Measurements from ENCODE around the gene SPP1.

The SPP1 gene

DNA sequence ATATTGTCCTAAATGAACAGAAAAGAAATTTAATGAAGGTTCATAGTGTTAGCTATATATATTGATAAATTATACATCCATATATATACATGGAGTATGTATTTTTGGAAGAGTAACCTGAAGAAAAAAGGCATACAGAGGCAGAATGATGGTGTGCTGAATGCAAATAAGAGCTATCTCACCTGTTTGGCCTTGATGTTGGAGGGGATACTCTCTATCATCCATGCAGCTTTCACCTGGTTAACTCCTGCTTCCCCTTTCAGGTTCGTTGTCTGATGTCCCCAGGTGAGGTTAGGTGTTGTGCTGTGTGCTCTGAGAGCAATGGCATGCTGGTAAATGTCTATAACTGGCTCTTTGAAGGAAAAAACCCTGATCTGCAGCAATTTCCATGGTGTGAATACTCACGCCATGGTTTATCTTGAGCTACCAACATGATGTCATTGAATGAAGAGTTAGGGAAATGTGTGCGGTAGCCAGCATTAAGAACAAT, 31.8 kb upstream of the SPP1 start:
- ATAC-seq (replicated peaks) = no peak
- H3K9me3 Mint-ChIP-seq = no peaks in the 10 kb centered on the region
- no peak overlapping the region for H3K4me3 Mint-ChIP-seq

DNA sequence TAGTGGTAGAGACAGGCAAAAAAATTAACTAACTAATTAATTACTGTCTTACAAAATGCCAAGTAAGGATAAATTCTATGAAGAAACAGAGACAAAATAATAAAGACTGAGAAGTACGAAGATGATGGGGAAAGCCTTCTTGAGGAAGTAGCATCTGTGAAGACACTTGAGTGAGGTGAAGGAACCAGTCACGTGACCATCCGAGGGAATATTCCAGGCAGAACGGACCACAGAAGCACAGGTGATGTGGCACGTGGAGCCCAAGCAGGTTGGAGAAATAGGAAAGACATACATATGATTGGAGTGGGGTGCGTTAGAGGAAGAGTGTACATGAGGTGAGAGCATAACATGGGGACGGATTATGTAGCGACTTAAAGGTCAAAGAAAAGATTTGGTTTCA, 30.5 kb upstream of the SPP1 start:
- no peak for DNase-seq
- Mint-ChIP-seq H3K4me3 (no peak overlapping the region), H3K27me3 (no peaks in the 10 kb centered on the region), H3K9me3 (no peaks in the 10 kb centered on the region), H3K4me1 (no peaks in the 10 kb centered on the region), H3K27ac (no peak overlapping the region), H3K36me3 (no peaks in the 10 kb centered on the region)
- ATAC-seq (replicated peaks) = no peak

More for the DNA sequence above, 31.8 kb upstream of the SPP1 start:
- no peaks in the 10 kb centered on the region for H3K4me1 Mint-ChIP-seq
- H3K36me3 Mint-ChIP-seq = no peaks in the 10 kb centered on the region
- no peak for DNase-seq
- H3K27me3 Mint-ChIP-seq = no peaks in the 10 kb centered on the region
- no peak overlapping the region for H3K27ac Mint-ChIP-seq

DNA sequence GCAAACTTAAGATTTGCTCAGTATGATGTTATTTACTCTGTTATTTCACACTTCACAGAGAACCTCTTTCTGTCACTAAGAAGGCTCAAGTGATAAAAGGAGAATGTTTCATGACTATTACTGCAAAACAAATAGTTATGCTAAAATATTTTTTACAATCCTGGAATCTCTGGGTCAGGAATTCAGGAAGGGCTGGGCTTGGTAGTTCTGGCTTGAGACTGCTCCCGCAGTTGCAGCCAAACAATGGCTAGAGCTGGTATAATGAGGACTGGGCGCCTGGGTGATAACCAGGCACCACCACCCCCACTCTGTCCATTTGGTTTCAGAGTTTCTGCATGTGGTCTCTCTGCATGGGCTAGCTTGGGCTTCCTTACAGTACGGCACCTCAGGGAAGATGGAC, 28.7 kb upstream of the SPP1 start:
- no peaks in the 10 kb centered on the region for H3K4me1 Mint-ChIP-seq
- DNase-seq (no peak), ATAC-seq (replicated peaks) (no peak)
- no peak overlapping the region for H3K27ac Mint-ChIP-seq
- no peak overlapping the region for H3K4me3 Mint-ChIP-seq
- no peaks in the 10 kb centered on the region for H3K36me3 Mint-ChIP-seq
- H3K9me3 Mint-ChIP-seq = no peaks in the 10 kb centered on the region
- no peaks in the 10 kb centered on the region for H3K27me3 Mint-ChIP-seq

DNA sequence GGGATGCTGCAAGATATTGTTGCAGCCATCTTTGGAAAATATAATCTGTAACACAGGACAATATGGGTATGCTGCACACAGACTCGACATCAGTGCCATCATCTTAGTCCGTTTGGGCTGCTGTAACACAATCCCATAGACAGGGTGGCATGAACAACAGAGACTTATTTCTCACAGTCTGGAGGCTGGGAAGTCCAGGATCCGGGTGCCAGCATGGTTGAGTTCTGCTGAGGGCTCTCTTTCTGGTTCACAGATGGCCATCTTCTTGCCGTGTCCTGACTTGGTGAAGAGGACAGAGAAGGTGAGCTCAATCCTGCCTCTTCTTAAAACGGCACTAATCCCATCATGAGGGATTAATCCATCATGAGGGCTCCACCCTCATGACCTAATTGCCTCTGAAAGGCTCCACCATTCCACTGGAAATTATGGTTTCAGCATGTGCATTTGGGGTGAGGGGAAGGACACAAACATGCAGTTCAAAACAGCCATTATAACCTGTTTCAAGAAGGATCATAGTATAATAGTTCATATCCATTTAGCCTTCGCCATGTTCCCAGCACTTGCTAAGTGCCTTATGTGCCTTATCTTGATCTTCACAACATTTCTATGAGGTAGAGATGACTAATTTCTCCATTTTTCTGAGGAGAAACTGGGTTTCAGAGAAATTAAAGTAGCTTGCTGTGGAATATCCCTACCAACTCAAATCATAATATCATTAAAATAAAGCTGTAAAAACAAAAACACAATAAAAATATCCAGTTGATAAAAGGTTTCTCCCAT, 27.9 kb upstream of the SPP1 start:
- no peak for DNase-seq
- Mint-ChIP-seq H3K4me1 (no peaks in the 10 kb centered on the region), H3K36me3 (no peaks in the 10 kb centered on the region), H3K9me3 (no peaks in the 10 kb centered on the region), H3K27ac (no peak overlapping the region), H3K27me3 (no peaks in the 10 kb centered on the region), H3K4me3 (no peak overlapping the region)
- no peak for ATAC-seq (replicated peaks)

DNA sequence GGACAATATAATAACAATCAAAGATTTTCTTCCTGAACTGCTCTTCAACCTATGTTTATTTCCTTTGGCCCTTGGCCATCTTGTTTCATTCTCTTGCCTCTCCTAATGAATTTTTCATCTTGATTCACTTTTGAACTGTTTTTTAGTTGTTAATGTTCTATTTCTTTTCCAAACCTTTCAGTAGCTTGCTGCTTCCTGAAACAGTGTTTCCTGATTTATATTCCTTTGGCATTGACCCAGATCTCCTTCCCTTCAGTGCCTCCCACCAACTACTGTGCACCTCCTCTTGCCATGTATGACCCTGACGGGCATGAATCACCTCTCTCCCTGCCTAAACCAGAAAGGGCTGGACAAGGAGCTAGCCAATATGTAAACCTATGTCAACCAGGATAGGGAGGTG, 25.6 kb upstream of the SPP1 start:
- Mint-ChIP-seq H3K4me3 (no peak overlapping the region), H3K4me1 (no peaks in the 10 kb centered on the region), H3K27me3 (no peaks in the 10 kb centered on the region), H3K27ac (no peak overlapping the region), H3K36me3 (no peaks in the 10 kb centered on the region), H3K9me3 (no peaks in the 10 kb centered on the region)
- ATAC-seq (replicated peaks) = no peak
- no peak for DNase-seq

DNA sequence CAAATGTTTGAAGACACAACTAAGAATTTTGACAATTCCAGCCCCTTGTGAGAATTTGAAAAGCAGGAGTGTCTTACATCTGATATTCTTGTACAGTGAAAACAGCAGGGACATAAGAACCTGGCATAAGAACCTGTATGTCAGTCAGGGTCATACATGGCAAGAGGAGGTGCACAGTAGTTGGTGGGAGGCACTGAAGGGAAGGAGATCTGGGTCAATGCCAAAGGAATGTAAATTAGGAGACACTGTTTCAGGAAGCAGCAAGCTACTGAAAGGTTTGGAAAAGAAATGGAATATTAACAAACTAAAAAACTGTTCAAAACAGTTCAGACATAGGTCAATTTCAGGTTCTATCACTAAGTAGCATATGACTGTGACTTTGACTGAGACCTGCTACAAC, 25.0 kb upstream of the SPP1 start:
- DNase-seq (no peak), ATAC-seq (replicated peaks) (no peak)
- H3K36me3 Mint-ChIP-seq = no peaks in the 10 kb centered on the region
- no peaks in the 10 kb centered on the region for H3K27me3 Mint-ChIP-seq
- H3K9me3 Mint-ChIP-seq = no peaks in the 10 kb centered on the region
- H3K4me1 Mint-ChIP-seq = no peaks in the 10 kb centered on the region
- no peak overlapping the region for H3K27ac Mint-ChIP-seq
- no peak overlapping the region for H3K4me3 Mint-ChIP-seq

DNA sequence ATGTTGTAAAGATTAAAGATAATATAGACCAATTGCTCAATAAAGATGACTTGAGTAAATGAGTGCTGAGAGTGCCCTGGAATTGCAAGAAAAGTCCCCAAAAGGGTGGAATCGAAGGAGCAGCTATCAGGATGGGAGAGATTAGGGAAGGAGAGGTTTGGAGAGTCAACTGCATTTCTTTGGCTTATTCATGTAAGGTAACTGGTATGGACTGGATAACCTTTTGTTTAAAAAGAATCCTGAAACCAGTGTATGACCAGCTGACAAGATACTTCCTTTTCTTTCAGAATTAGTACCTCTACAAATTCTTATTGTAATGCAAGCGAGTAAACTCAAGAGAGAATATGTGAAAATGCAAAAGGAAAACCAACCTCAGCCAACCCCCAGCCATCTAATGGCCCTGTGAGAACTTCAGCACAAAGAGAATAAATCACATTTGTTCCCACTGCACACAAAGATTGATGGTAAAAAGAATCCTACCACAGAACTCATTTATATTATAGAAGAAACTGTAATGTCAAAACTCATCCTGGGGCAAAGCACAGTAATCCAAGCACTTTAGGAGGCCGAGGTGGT, 24.5 kb upstream of the SPP1 start:
- ATAC-seq (replicated peaks) (no peak), DNase-seq (no peak)
- H3K27me3 Mint-ChIP-seq = no peaks in the 10 kb centered on the region
- H3K4me3 Mint-ChIP-seq = no peak overlapping the region
- H3K27ac Mint-ChIP-seq = no peak overlapping the region
- H3K4me1 Mint-ChIP-seq = peaks cover 0 to under 1% of the 10 kb centered on the region in 2 donors
- no peaks in the 10 kb centered on the region for H3K36me3 Mint-ChIP-seq
- H3K9me3 Mint-ChIP-seq = no peaks in the 10 kb centered on the region

DNA sequence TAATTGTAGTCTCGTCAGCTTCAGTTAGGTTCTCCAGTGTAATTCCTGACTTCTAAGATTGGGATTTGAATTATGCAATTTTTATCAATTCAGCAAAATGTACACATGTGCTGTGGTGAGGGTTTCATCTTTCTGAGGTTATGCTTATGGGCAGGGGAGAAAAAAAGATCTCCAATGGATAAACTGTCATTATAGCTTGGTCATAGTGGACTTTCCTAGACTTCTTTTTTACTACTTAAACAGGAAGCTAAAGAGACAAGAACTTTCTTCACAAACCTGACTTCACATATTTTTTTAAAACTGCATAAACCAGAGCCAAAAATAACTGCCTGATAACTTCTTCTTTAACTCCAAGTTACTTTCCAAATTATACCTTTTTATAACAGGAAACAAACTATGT, 21.7 kb upstream of the SPP1 start:
- Mint-ChIP-seq H3K9me3 (no peaks in the 10 kb centered on the region), H3K27ac (no peak overlapping the region)

DNA sequence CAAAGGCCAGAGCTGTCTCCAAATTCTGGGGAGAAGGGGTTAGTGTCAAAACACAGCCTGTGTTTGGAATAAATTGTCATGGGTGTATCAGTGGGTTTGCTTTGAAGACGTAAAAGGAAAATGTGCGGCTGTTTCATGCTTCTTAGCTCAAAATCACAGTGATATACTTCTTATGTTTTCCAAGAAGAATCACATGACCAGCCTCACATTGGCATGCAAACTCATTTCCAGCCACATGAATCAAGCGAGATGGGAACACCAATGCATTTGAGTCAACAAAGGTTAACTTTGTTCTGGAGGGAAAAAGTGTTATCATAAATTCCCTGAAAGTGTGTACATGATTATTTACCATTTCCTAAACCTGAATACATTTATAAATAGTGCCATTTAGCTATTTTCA, 19.0 kb upstream of the SPP1 start:
- H3K36me3 Mint-ChIP-seq = no peaks in the 10 kb centered on the region
- DNase-seq = no peak
- ATAC-seq (replicated peaks) = no peak

More for the DNA sequence above, 21.7 kb upstream of the SPP1 start:
- Mint-ChIP-seq H3K27me3 (no peaks in the 10 kb centered on the region), H3K4me1 (peaks cover 1 to 6% of the 10 kb centered on the region in 2 donors), H3K36me3 (no peaks in the 10 kb centered on the region), H3K4me3 (no peak overlapping the region)
- DNase-seq (no peak), ATAC-seq (replicated peaks) (no peak)

DNA sequence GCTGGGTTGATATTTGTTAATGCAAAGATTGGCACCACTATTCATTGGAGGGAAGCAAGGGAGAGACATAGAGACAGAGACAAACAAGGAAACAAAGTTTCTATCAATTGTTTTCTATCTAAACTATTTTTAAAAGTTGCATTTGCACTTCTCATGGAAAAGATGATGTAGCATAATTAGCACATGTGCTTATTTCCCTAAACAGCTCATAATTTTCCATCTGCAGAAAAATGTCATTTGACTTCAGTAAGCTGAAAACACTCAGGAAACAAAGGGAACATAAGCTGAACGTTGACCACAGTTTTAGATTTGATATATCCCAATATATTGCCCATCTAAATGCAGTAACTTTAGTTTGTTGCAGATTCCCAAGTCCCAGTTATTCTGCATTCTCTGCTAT, 18.5 kb upstream of the SPP1 start:
- H3K27me3 Mint-ChIP-seq = no peaks in the 10 kb centered on the region
- H3K4me3 Mint-ChIP-seq = no peak overlapping the region

More for the DNA sequence above, 19.0 kb upstream of the SPP1 start:
- Mint-ChIP-seq H3K4me1 (peaks cover 1 to 6% of the 10 kb centered on the region in 2 donors), H3K4me3 (no peak overlapping the region), H3K27me3 (no peaks in the 10 kb centered on the region), H3K9me3 (no peaks in the 10 kb centered on the region), H3K27ac (no peak overlapping the region)

DNA sequence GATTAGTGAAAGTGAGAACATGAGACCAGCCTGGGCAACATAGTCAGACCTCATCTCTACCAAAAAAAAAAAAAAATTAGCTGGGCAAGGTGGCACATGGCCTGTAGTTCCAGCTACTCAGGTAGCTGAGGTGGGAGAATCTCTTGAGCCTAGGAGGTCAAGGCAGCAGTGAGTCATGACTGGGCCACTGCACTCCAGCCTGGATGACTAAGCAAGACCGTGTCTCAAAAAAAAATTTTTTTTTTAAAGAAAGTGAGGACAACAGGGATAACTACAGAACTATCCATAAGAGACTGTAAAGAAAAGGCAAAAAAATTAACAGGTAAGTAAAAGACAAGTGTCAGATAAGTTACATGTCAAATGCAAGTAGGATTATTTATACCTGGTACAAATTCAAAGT, 13.5 kb upstream of the SPP1 start:
- H3K4me3 Mint-ChIP-seq = no peak overlapping the region
- ATAC-seq (replicated peaks) = no peak
- no peak for DNase-seq
- H3K4me1 Mint-ChIP-seq = no peaks in the 10 kb centered on the region
- H3K27me3 Mint-ChIP-seq = no peaks in the 10 kb centered on the region
- no peaks in the 10 kb centered on the region for H3K9me3 Mint-ChIP-seq
- no peaks in the 10 kb centered on the region for H3K36me3 Mint-ChIP-seq
- no peak overlapping the region for H3K27ac Mint-ChIP-seq

More for the DNA sequence above, 18.5 kb upstream of the SPP1 start:
- no peak for ATAC-seq (replicated peaks)
- DNase-seq = no peak
- H3K27ac Mint-ChIP-seq = no peak overlapping the region
- no peaks in the 10 kb centered on the region for H3K36me3 Mint-ChIP-seq
- H3K9me3 Mint-ChIP-seq = no peaks in the 10 kb centered on the region
- peaks cover 1 to 6% of the 10 kb centered on the region in 2 donors for H3K4me1 Mint-ChIP-seq

DNA sequence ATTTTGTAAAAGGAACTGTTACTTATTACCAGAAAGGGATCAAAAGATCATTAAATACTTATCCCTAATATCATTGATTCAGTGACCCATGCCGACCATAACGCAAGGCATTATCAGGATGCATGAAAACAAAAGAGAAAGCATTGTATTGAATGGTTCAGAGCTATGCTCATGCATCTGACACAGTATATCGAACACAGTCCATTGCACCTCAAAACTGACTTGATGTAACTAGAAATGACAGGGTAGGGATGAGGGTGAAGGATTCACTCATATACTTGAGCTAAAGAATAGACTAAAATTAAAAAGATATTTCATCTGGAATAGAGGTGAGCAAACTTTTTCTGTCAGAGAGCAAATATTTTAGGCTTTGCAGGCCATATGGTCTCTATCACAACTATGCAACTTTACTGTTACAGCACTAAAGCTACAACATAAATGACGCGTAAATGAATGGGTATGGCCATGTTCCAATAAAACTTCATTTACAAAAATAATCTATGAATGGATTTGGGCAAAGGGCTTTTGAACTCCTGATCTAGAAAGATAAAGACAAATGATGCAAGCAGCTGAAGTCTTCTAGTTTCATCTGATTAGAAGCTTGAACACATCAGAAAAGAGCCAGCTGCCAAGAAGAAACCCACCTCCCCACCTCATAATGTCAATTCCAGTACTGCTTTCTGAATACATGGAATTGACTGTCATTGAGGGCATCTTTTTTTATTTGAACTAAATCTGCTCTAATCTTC, 12.9 kb upstream of the SPP1 start:
- Mint-ChIP-seq H3K27ac (no peak overlapping the region), H3K9me3 (no peaks in the 10 kb centered on the region), H3K4me3 (no peak overlapping the region), H3K27me3 (no peaks in the 10 kb centered on the region), H3K36me3 (no peaks in the 10 kb centered on the region), H3K4me1 (no peaks in the 10 kb centered on the region)
- DNase-seq (no peak), ATAC-seq (replicated peaks) (no peak)

DNA sequence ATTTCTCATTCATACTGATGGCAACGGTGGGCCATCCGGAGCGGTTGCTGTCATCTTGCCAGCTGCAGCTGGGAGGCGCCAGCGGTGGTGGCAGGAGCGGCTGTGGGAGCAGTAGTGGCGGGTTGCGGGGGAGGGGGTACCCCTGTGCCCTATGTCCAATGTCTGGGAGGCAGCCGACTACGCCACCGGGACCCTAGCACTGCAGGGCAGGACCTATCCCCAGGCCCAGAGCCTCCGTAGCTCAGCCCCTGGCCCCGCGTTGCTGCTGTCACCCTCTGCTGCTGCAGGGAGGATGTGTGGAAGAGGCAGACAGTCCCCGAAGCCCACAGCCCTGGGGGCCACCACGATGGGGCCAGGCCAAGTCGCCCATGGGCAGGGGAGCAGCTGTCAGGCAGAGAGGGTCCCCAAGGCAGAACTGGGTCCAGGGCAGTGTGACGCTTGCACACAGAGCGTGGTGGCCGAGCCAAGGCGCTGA, 10.0 kb upstream of the SPP1 start:
- no peak for ATAC-seq (replicated peaks)
- no peak overlapping the region for H3K4me3 Mint-ChIP-seq
- H3K4me1 Mint-ChIP-seq = no peaks in the 10 kb centered on the region
- no peak for DNase-seq
- H3K36me3 Mint-ChIP-seq = no peaks in the 10 kb centered on the region
- H3K27me3 Mint-ChIP-seq = peaks cover 0 to 3% of the 10 kb centered on the region in 2 donors
- no peaks in the 10 kb centered on the region for H3K9me3 Mint-ChIP-seq
- H3K27ac Mint-ChIP-seq = no peak overlapping the region

DNA sequence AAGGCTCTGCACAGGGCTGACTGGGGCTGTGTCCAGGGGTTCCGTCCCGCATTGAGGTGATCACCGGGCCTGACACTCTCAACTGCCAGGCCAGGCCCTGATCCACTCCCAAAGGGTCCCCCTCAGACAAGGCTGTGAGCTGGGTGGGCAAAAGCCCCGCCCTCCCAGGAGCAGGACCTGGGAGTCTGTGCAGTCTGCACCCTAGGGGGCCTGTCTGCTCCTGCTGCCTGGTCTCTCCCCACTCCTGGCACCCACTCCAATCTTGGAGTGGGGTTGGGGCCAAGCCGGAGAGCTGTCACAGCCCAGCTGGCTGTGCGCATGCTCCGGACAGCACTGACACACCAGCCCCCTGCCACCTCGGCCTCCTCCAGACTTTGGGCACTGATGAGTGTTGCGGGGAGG, 9.4 kb upstream of the SPP1 start:
- H3K27me3 Mint-ChIP-seq = peaks cover 0 to 4% of the 10 kb centered on the region in 2 donors
- H3K4me1 Mint-ChIP-seq = no peaks in the 10 kb centered on the region
- ATAC-seq (replicated peaks) = no peak
- no peak overlapping the region for H3K4me3 Mint-ChIP-seq
- no peaks in the 10 kb centered on the region for H3K36me3 Mint-ChIP-seq
- H3K9me3 Mint-ChIP-seq = no peaks in the 10 kb centered on the region
- H3K27ac Mint-ChIP-seq = no peak overlapping the region
- no peak for DNase-seq

DNA sequence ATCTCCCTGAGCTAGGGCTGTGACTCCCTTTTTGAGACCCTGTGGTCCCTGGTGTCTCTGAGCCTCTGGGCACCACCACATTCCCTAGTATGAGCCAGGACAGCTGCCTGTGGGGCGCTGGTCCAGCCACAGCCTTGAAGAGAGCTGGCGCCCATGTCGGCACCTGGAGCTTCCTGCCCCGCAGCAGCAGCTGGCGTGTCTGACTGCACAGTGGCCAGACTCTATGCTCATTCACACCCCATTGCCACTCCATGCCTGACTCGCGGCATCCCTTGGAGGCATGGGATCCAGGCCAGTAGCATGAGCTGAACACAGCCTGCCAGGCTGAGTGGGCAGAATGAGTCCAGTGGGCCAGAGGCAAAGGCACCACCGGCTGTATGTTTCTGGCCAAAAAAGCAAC, 8.3 kb upstream of the SPP1 start:
- ATAC-seq (replicated peaks) = no peak
- H3K4me1 Mint-ChIP-seq = no peaks in the 10 kb centered on the region
- no peak for DNase-seq
- no peaks in the 10 kb centered on the region for H3K9me3 Mint-ChIP-seq
- no peaks in the 10 kb centered on the region for H3K36me3 Mint-ChIP-seq
- H3K27me3 Mint-ChIP-seq = peaks cover 4 to 5% of the 10 kb centered on the region in 2 donors
- no peak overlapping the region for H3K4me3 Mint-ChIP-seq
- H3K27ac Mint-ChIP-seq = no peak overlapping the region
